ENCODE measurements around the gene RADX. TPM values are rescaled to one million over a fixed set of nuclear protein-coding genes. Genes with fewer than 3 reads are reported as not detected.

RADX gene
- total RNA-seq = 2.5 and 6.5 TPM in 2 replicates

GRCh38 chrX:106611679-106612392 lies at the start of gene RADX:
Gene RADX, plus strand, starts transcription at chrX:106611978. Its CDS starts 103 bp downstream, at chrX:106612081.

GRCh38 chrX:106726485-106727437 lies 115.0 kb downstream of the RADX start, which contains the start of gene RNF128:
Gene RNF128, plus strand, starts transcription at chrX:106726701. Its CDS starts 213 bp downstream, at chrX:106726914.

Other genes with a start within 250 kb of the RADX start
- 4.9 and 7.4 TPM in 2 replicates for gene RNF128, start 114.7 kb downstream of the RADX start, total RNA-seq
- gene TBC1D8B, start 190.7 kb downstream of the RADX start, total RNA-seq = 17.5 and 23.7 TPM in 2 replicates